ENCODE measurements around the gene SMIM45.

The SMIM45 gene

GRCh38 chr22:41939981-41940831 lies 11.7 kb upstream of the SMIM45 start:
- no peak overlapping the region for H3K4me3 ChIP-seq (replicated peaks in 1 of 3)

GRCh38 chr22:41940832-41941765 lies 10.9 kb upstream of the SMIM45 start:
- no peaks in the 10 kb centered on the region for H3K27me3 ChIP-seq
- no peaks in the 10 kb centered on the region for H3K36me3 ChIP-seq
- peak; percentile 83 to 84 for DNase-seq
- WGBS, 2 donors = 59 to 75% methylated on average over 10 to 11 of the region's 13 CpGs
- peaks cover 1 to 11% of the 10 kb centered on the region in 2 donors for H3K4me1 ChIP-seq
- H3K27ac ChIP-seq = no peak overlapping the region
- TF ChIP-seq POLR2A (IDR thresholded peaks at IDR 0.05) = no peak
- TF ChIP-seq CTCF (IDR thresholded peaks at IDR 0.05) = peak; percentile 78 to 98 (median 92)
- H3K4me3 ChIP-seq (replicated peaks in 1 of 3) = no peak overlapping the region
- H3K9me3 ChIP-seq = no peaks in the 10 kb centered on the region
- intact Hi-C loops (cut with DNase I) = loop anchor here (5.0 kb wide), 3 partner anchors 119 to 244 kb away; partner anchors contain the start of gene MEI1

More at GRCh38 chr22:41939981-41940831, 11.7 kb upstream of the SMIM45 start:
- WGBS, 2 donors = 81 to 83% methylated on average over 13 of the region's 13 CpGs
- peak in 1 of 2 donors; percentile 40 for DNase-seq
- TF ChIP-seq POLR2A (IDR thresholded peaks at IDR 0.05) (no peak), CTCF (IDR thresholded peaks at IDR 0.05) (no peak)
- Histone ChIP-seq H3K9me3 (no peaks in the 10 kb centered on the region), H3K27me3 (no peaks in the 10 kb centered on the region), H3K27ac (no peak overlapping the region), H3K36me3 (no peaks in the 10 kb centered on the region), H3K4me1 (peaks cover 0 to 5% of the 10 kb centered on the region in 2 donors)
- intact Hi-C loops (cut with DNase I) = loop anchor here (5.0 kb wide), 3 partner anchors 118 to 243 kb away; partner anchors contain the start of gene MEI1

- intact Hi-C loops (cut with DNase I) = loop anchor here (5.0 kb wide), 3 partner anchors 121 to 246 kb away; partner anchors contain the start of gene MEI1
- WGBS, 2 donors = 61 to 83% methylated on average over 9 of the region's 9 CpGs
- Histone ChIP-seq H3K27me3 (no peaks in the 10 kb centered on the region), H3K27ac (no peak overlapping the region), H3K36me3 (no peaks in the 10 kb centered on the region), H3K9me3 (no peaks in the 10 kb centered on the region), H3K4me3 (replicated peaks in 1 of 3) (no peak overlapping the region), H3K4me1 (peaks cover 5 to 18% of the 10 kb centered on the region in 2 donors)
- no peak for DNase-seq
- TF ChIP-seq POLR2A (IDR thresholded peaks at IDR 0.05) (no peak), CTCF (IDR thresholded peaks at IDR 0.05) (no peak)
These were observed 8.2 kb upstream of the SMIM45 start for GRCh38 chr22:41943661-41944209.

- no peaks in the 10 kb centered on the region for H3K9me3 ChIP-seq
- intact Hi-C loops (cut with DNase I) = loop anchor here (5.0 kb wide), 1 partner anchor 115 kb away; the partner anchor contains the start of gene SREBF2
- H3K36me3 ChIP-seq = no peaks in the 10 kb centered on the region
- H3K4me3 ChIP-seq (replicated peaks in 1 of 3) = peak within 1 kb of the TSS; percentile 19 to 49 (median 49)
- peak within 1 kb of the TSS in 1 of 3 donors; percentile 52 for H3K27ac ChIP-seq
- peaks cover 5 to 13% of the 10 kb centered on the region in 2 donors for H3K4me1 ChIP-seq
- DNase-seq = peak; percentile 93 to 94
- WGBS, 2 donors = 3 to 5% methylated on average over 30 to 39 of the region's 56 CpGs
- TF ChIP-seq CTCF (IDR thresholded peaks at IDR 0.05) = peak in 1 of 6 experiments; percentile 12
- TF ChIP-seq POLR2A (IDR thresholded peaks at IDR 0.05) = peak in 1 of 2 donors; percentile 9
- H3K27me3 ChIP-seq = no peaks in the 10 kb centered on the region
These were observed 5.1 kb upstream of the SMIM45 start, which contains the start of gene CENPM for GRCh38 chr22:41946629-41947423. TSS of gene CENPM (minus strand) at chr22:41947152. CDS start at chr22:41947076, 76 bp downstream.
